ENCODE data around the gene GPC4. TPM values are rescaled to one million over a fixed set of nuclear protein-coding genes. Genes with fewer than 3 reads are reported as not detected.
A peak's percentile ranks its signal among the peaks of the same experiment; 100 is the strongest.

GPC4 gene
- total RNA-seq, 2 donors from 2014 or later: 8.0 to 15.2 TPM

DNA sequence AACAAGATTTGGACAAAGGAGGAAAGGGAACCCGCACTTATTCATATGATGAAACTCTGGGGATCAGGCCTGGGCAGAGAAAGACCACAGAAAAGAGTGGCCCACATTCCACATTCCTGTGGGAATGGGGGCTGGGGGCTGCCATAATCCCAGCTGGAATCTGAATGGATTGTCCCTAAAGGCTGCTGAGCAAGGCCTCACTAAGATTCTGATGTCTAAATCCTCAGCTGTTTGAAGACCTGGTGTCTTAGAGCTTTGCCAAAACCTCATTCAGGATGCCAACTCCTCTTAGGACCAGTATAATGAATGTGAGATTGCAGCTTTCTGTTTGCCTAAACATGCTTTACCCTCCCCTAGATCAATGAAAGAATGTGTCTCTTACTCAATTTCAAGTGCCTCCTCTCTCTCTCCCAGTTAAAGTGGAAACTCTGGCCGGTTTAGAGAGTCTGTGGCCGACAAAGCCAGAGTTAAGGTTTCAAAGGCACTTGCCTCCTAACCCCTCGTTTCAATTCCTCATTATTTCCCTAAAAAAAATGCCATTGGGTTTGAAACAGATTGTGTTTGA lies 33.3 kb upstream of the GPC4 start:
- intact Hi-C loops (cut with DNase I): no loop called here
- TF ChIP-seq, protein P1, sequence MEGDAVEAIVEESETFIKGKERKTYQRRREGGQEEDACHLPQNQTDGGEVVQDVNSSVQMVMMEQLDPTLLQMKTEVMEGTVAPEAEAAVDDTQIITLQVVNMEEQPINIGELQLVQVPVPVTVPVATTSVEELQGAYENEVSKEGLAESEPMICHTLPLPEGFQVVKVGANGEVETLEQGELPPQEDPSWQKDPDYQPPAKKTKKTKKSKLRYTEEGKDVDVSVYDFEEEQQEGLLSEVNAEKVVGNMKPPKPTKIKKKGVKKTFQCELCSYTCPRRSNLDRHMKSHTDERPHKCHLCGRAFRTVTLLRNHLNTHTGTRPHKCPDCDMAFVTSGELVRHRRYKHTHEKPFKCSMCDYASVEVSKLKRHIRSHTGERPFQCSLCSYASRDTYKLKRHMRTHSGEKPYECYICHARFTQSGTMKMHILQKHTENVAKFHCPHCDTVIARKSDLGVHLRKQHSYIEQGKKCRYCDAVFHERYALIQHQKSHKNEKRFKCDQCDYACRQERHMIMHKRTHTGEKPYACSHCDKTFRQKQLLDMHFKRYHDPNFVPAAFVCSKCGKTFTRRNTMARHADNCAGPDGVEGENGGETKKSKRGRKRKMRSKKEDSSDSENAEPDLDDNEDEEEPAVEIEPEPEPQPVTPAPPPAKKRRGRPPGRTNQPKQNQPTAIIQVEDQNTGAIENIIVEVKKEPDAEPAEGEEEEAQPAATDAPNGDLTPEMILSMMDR (IDR thresholded peaks at IDR 0.05): no peak
- TF ChIP-seq POLR2A (IDR thresholded peaks at IDR 0.05) (no peak), POLR2AphosphoS5 (IDR thresholded peaks at IDR 0.05) (no peak)
- no peaks in the 10 kb centered on the region for H3K36me3 ChIP-seq
- no peaks in the 10 kb centered on the region for H3K27me3 ChIP-seq (replicated peaks; ENCODE audit: insufficient read depth)
- no peak overlapping the region for H3K27ac ChIP-seq
- no peak overlapping the region for H3K4me3 ChIP-seq
- DNase-seq (ENCODE audit: low spot score): peak; percentile 7
- no peaks in the 10 kb centered on the region for H3K4me1 ChIP-seq (replicated peaks)
- H3K9me3 ChIP-seq: no peaks in the 10 kb centered on the region
- WGBS: 65% methylated on average over 4 of the region's 4 CpGs

DNA sequence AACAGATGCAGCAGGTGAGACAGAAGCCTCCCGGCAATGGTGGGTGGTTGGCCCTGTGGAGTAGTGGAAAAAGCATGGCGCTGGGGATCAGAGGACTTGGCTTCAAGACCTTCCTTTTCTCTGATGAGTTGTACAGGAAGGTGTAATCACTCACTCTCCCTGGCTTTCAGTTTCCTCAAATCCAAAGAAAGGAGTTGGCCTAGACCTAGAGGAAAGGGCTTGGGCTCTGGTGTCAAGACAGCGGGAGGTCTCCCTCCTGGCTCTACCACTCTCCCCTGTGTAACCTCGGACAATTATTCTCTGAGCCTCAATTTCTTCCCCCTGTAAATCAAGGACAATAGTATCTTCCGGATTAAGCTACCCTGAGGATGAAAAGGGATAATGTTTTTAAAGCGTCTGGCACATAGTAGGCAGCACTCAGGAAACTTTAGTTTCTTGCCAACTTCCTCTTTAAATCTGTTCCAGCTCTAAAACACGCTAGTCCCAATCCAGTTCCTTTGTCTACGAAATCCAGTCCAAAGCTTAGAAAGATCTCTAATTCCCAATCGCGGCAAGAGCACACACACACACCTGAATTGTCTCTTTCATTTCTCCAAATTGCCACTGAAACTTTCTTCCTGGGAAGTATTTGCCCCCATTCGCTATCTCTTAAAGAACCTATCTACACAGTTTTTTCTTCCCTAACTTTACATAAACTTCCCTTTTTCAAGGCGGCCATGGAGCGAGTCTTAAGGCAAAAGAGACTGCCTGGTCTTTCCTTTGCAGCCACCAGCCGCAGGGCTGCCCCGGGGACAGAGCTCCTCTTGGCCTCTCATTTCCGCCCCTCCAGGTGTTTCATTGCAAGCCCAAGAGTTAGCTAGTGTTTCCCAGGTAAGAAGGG lies 29.9 kb upstream of the GPC4 start:
- Histone ChIP-seq H3K4me3 (no peak overlapping the region), H3K4me1 (replicated peaks) (no peaks in the 10 kb centered on the region), H3K27ac (no peak overlapping the region), H3K27me3 (replicated peaks; ENCODE audit: insufficient read depth) (no peaks in the 10 kb centered on the region), H3K36me3 (no peaks in the 10 kb centered on the region), H3K9me3 (no peaks in the 10 kb centered on the region)
- intact Hi-C loops (cut with DNase I): no loop called here
- WGBS: 15% methylated on average over 16 of the region's 16 CpGs
- no peak for DNase-seq (ENCODE audit: low spot score)
- TF ChIP-seq POLR2A (IDR thresholded peaks at IDR 0.05) (no peak), POLR2AphosphoS5 (IDR thresholded peaks at IDR 0.05) (no peak)
- TF ChIP-seq, protein P1 (IDR thresholded peaks at IDR 0.05): no peak

DNA sequence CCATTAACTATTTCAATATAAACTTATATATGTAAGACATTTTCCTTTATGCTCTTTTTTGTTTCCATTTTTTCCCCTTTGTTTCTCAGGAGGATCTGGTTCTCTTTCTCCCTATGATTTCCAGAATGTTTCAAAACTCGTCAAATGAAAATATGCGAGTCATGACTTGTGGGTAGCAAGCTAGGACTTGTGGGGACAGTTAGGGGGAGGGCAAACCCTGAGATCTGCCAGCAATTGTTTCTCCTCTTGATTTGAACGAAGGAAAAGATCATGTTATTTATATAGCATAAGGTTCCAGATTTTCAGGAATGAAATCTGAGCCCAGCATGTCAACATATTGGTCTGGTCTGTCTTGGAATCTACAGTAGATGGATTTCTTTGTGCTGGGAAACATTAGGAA lies 28.9 kb upstream of the GPC4 start:
- Histone ChIP-seq H3K27ac (no peak overlapping the region), H3K27me3 (replicated peaks; ENCODE audit: insufficient read depth) (no peaks in the 10 kb centered on the region), H3K36me3 (no peaks in the 10 kb centered on the region), H3K4me3 (no peak overlapping the region), H3K9me3 (no peaks in the 10 kb centered on the region), H3K4me1 (replicated peaks) (no peaks in the 10 kb centered on the region)
- TF ChIP-seq POLR2A (IDR thresholded peaks at IDR 0.05): no peak
- TF ChIP-seq POLR2AphosphoS5 (IDR thresholded peaks at IDR 0.05): no peak
- TF ChIP-seq, protein P1 (IDR thresholded peaks at IDR 0.05): no peak
- no peak for DNase-seq (ENCODE audit: low spot score)
- WGBS: 38% methylated on average over 3 of the region's 3 CpGs
- intact Hi-C loops (cut with DNase I): no loop called here

DNA sequence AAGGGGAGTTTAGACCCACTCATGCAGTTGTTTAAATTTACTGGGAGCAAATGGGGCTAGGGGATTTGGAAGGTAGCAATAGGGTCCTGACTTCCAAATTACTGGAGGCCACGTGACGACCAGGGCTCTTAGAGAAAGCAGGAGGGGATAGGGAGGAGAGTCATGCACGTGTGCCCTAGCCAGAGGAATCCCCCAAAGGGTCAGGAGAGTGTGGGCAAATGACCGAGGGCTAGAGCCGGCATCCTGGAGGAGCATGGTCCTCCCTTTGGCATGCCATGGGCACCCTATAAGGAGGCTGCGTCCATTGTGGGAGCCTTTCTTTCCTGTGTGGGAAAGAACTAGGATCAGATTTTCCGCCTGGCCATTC lies 25.5 kb upstream of the GPC4 start:
- no peaks in the 10 kb centered on the region for H3K9me3 ChIP-seq
- H3K4me1 ChIP-seq (replicated peaks): no peaks in the 10 kb centered on the region
- no peak overlapping the region for H3K27ac ChIP-seq
- H3K27me3 ChIP-seq (replicated peaks; ENCODE audit: insufficient read depth): no peaks in the 10 kb centered on the region
- intact Hi-C loops (cut with DNase I): no loop called here
- TF ChIP-seq POLR2A (IDR thresholded peaks at IDR 0.05): no peak
- TF ChIP-seq, protein P1 (IDR thresholded peaks at IDR 0.05): no peak
- no peak for TF ChIP-seq POLR2AphosphoS5 (IDR thresholded peaks at IDR 0.05)
- no peaks in the 10 kb centered on the region for H3K36me3 ChIP-seq
- WGBS: 90% methylated on average over 7 of the region's 7 CpGs
- no peak overlapping the region for H3K4me3 ChIP-seq
- DNase-seq (ENCODE audit: low spot score): no peak

Measured in prostate gland (tissue), 2 donors.